SK-N-DZ (cell line): Measurements from ENCODE around the gene CD209.

Experiments
- DNase-seq: peaks from one replicate; pipeline ENCODE4 v3.0.0-alpha.2; 2015; ENCODE audit warnings: low spot score

CD209 gene

DNA sequence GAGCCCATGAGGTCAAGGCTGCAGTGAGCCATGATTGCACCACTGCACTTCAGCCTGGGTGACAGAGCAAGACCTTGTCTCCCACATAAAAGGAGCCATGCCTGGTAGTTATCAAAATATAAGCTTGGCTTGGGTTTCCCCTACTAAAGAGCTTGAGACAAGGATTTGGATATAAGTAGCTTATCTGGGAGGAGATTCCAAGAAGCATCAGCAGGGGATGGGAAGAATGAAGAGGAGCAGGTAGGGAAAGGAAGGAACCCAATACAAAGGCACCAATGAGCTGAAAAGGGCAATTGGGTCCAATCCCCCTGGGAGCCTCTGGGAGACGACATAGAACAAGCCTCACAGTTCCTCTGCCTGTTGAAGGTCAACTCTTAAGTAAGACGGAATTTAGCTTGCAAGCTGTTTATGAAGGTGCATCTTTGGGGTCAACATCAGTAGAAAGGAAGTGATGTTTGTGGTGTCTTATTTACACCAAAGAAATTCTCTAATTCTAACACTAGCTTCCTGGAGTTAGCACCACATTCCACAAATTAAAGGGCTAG lies 8.1 kb downstream of the CD209 start:
- DNase-seq = no peak

GRCh38 chr19:7738023-7738422 lies 9.3 kb downstream of the CD209 start:
- no peak for DNase-seq

GRCh38 chr19:7737215-7737614 lies 10.1 kb downstream of the CD209 start:
- no peak for DNase-seq

- no peak for DNase-seq
These were observed 11.2 kb downstream of the CD209 start for GRCh38 chr19:7736148-7736547.

GRCh38 chr19:7734220-7735203 lies 12.8 kb downstream of the CD209 start:
- DNase-seq = no peak

GRCh38 chr19:7733376-7733775 lies 14.0 kb downstream of the CD209 start:
- no peak for DNase-seq

GRCh38 chr19:7732045-7732444 lies 15.3 kb downstream of the CD209 start, which contains the start of gene CLEC4G:
Gene CLEC4G (minus strand): TSS chr19:7732110. CDS start chr19:7732102, 8 bp downstream.
- DNase-seq = no peak

DNA sequence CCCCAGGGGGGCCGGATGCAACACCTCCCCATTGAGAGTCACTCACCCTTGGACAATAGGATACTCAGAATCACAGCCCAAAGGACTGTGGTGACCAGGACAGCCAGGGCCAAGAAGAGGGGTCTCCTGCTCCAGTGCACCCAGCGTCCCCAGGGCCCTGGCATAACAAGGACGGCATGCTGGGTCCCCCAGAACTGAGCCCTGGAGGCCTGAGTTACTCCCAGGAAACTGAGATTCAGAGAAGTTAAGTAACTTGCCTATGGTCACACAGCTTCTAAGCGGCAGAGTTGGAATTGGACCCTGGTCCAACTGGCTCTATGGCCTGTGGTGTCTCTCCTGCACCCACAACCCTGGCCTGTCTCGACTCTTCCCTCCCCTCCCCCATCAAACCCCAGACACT lies 15.7 kb downstream of the CD209 start:
- no peak for DNase-seq

DNA sequence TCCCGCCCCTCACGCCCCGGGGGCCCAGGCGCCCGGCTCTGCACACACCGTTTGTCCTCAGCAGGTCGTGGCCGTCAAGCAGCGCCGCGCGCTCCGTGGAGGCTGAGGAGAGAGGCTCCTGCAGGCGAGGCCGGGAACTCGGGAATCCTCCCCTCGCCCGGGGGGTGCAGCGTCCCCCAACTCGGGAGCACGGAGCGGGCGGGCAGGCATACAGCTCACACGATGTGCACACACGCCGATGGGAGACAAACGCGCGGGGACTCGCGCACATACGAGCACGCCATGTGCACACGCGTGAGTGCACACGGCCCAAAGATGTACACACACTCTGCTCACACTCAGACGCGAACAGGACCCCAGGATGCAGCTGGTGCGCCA lies 16.1 kb downstream of the CD209 start:
- DNase-seq = no peak

- no peak for DNase-seq
These were observed 16.8 kb downstream of the CD209 start for GRCh38 chr19:7730286-7731217.

DNA sequence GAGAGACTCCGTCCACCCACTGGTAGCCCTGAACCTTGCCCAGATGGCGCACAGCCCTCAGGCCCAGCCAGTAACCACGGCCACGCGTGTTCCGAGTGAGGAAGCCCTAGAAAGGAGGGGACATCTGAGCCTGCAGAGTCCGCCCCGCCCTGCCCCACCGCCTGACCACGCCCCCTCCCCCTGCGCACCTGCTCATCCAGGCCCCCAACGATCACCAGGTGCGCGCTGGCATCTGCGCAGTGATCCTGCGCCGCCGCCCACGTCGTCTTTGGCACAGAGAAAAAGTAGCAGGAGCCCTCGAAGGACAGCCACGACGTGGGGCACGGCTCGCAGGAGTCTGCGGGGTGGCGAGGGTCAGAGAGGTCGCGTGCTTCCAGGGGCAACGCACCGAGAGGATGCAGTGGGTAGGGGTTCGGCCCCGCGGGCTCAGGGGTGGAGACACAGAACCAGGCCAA lies 17.5 kb downstream of the CD209 start:
- no peak for DNase-seq

DNA sequence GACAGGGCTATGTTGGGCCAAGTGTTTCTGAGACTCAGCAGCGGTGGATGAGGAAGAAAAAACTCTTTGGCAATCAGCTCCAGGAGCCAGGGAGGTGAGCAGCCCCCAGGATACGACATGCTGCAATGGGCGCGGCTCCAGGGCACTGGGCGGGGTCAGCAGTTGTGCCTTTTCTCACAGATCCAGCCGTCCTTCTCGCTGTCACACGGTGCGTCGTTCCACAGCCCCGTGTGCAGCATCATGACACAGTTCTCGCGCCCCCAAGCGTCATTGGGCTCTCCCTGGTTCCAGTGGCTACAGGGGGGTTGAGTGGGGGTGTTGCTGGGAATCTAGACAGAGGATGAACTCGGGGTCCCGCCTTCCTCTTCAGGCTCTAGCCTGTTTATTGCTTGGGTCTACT lies 18.1 kb downstream of the CD209 start:
- DNase-seq = no peak

DNA sequence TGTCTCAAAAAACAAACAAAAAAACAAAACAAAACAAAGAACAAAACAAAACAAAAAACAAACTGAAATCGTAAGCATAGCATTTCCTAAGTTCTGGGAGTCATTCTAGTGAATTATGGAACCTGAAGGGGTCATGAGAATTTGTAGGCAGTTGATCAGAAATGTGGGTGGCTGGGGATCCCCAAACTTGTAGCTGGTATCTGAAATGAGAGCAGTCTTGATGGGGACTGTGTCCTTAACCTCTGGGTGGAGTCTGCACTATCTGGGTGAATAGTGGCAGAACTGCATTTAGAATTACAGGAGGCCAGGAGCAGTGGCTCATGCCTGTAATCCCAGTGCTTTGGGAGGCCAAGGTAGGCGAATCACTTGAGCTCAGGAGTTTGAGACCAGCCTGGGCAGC lies 21.5 kb downstream of the CD209 start:
- no peak for DNase-seq

DNA sequence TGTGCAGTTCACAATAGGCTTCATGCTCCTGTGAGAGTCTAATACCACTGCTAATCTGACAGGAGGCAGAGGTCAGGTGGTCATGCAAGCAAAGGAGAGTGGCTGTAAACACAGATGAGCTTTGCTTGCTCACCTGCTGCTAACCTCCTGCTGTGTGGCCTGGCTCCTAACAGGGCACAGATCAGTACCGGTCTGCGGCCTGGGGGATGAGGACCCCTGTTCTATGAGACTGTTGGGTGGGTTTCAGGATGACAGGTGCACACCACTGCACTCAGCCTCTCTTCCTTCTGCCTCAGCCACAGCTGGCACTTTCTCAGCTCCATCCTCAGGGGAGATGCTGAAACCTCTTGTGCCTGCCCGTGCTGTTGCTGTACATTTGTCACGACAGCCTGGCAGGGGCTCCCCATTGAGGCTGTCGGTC lies 25.1 kb downstream of the CD209 start:
- no peak for DNase-seq

DNA sequence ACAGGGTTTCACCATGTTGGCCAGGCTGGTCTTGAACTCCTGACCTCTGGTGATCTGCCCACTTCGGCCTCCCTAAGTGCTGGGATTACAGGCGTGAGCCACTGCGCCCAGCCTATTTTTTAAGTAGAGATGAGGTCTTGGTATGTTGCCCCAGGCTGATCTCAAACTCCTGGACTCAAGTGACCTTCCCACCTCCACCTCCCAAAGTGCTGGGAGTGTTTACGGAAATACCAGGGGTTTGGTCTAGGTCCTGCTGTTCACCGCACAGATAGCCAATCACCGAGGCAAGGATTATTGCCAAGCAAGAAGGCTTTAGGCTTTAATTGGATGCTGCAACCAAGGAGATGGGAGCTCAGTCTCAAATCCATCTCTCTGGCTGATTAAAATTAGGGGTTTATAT lies 27.0 kb downstream of the CD209 start:
- DNase-seq = no peak

DNA sequence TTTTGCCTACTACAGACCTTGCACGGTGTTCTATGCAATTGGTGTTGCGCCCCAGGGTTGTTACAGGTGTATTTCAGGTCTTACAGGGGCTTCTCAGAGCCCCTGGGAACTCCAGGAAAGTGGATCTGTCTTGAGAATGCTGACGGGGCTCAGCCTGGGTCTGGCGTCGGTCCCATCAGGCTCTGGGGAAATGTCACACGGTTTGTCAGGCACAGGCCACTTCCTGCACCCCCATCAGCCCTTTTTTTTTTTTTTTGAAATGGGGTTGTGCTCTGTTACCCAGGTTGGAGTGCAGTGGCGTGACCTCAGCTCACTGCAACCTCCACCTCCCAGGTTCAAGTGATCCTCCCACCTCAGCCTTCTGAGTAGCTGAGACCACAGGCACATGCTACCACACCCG lies 28.7 kb downstream of the CD209 start:
- DNase-seq = no peak

- no peak for DNase-seq
These were observed 30.6 kb downstream of the CD209 start for GRCh38 chr19:7716762-7717161.

GRCh38 chr19:7715671-7716070 lies 31.7 kb downstream of the CD209 start:
- DNase-seq = no peak

GRCh38 chr19:7710616-7711015 lies 36.7 kb downstream of the CD209 start:
- DNase-seq = no peak

- DNase-seq = no peak
These were observed 37.3 kb downstream of the CD209 start for GRCh38 chr19:7709932-7710460.

DNA sequence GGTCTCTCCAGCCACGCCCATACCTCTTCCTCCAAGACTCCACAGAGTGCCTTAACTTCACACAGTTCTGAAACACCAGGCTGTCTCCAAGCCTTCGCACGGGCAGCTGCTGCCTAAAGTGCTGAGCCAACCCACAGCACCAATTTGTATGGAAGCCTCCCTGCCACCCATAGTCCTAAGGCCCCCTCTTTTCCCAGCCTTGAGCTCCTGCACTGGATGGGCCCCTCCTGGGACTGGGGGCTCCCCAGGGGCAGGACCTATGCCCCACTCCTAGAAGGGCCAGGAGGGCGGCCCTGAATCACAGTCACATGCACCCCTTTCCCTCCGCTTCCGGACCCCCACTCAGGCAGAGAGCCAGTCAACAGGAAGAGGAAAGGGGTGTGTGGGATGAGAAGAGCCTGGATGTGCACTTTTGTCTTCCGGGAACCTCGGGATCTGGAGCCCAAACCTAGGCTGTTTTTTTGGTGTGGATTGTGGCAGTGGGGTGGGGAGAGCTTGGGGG lies 40.3 kb downstream of the CD209 start:
- no peak for DNase-seq
